Activated T-cell treated with anti-CD3 and anti-CD28 coated beads, Interleukin-2, amount 50 U/mL, for 4 hours (primary cell): Measurements from ENCODE around the gene CAMK1G. TPM values are rescaled to one million over a fixed set of nuclear protein-coding genes. Genes with fewer than 3 reads are reported as not detected.

Experiments
- ATAC-seq, 2 donors: fragments of 200-7000 bp; cut with Tn5 transposase; one replicate each; pipeline ENCODE4 v1.10.0; 2021
- DNase-seq: peaks from one replicate; pipeline ENCODE4 v3.0.0-alpha.2; 2020
- H3K27me3 Mint-ChIP-seq: one replicate; pipeline ENCODE4 v1.8.0; 2021; ENCODE audit warnings: low read depth, mixed read lengths
- H3K36me3 Mint-ChIP-seq: one replicate; pipeline ENCODE4 v1.8.0; 2022; ENCODE audit warnings: mixed read lengths; ENCODE audit not compliant: insufficient read depth
- H3K4me1 Mint-ChIP-seq: one replicate; pipeline ENCODE4 v1.8.0; 2021; ENCODE audit warnings: low read depth, mixed read lengths
- H3K4me3 Mint-ChIP-seq: one replicate; pipeline ENCODE4 v1.8.0; 2021; ENCODE audit warnings: mild to moderate bottlenecking, moderate library complexity, mixed read lengths
- H3K9me3 Mint-ChIP-seq: one replicate; pipeline ENCODE4 v1.8.0; 2021; ENCODE audit warnings: mixed read lengths
- total RNA-seq, 3 donors: library from RNA; stranded (reverse); gene quantifications; one replicate each; pipeline ENCODE4 v1.2.1, GENCODE V29; 2021

The CAMK1G gene
- total RNA-seq, 3 donors from 2014 or later = 0.08 to 0.15 (median 0.14) TPM

DNA sequence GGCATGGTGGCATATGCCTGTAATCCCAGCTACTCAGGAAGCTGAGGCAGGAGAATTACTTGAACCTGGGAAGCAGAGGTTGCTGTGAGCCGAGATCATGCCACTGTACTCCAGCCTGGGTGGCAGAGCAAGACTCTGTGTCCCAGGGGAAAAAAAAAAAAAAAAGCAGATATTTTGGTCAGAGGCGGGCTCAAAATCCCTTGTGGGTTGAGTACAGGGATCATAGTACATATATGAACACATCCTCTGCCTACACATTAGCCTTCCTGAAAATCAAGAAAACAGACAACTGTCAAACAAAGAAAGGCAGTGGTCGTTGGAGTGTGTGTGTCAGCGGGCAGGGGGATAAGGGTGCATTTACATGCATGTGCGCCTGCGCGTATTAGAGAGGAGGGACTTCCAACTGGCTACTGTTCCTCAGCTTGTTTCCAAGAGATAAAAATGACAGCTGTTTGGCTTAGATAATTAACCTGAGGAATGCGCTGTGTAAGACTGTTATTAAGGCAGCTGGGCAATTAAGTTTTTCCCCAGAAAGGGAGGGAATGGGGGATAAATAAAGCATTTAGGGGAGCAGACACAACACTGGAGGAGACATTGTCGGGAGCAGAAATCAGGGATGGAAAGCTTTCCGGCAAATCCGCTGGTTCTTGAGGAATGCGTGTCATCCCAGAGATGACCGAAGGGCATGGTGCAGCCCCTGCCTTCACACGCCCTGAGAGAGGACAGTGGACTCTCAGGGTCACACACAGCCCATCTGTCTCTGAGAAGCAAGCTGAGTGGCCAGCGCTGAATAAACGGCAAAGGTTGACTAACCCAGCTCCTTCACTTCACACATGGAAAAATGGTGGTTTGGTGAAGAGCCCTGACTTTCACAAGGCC, 62.3 kb downstream of the CAMK1G start:
- Mint-ChIP-seq H3K4me3 (no peak overlapping the region), H3K27me3 (no peaks in the 10 kb centered on the region), H3K9me3 (no peaks in the 10 kb centered on the region), H3K36me3 (no peaks in the 10 kb centered on the region), H3K4me1 (peaks cover 11% of the 10 kb centered on the region)
- DNase-seq (no peak), ATAC-seq (no peak)

- H3K27me3 Mint-ChIP-seq = no peaks in the 10 kb centered on the region
- no peak overlapping the region for H3K4me3 Mint-ChIP-seq
- H3K36me3 Mint-ChIP-seq = no peaks in the 10 kb centered on the region
- no peaks in the 10 kb centered on the region for H3K9me3 Mint-ChIP-seq
- DNase-seq (no peak), ATAC-seq (no peak)
- peaks cover 18% of the 10 kb centered on the region for H3K4me1 Mint-ChIP-seq
These were observed 63.0 kb downstream of the CAMK1G start for GRCh38 chr1:209646558-209646957.

DNA sequence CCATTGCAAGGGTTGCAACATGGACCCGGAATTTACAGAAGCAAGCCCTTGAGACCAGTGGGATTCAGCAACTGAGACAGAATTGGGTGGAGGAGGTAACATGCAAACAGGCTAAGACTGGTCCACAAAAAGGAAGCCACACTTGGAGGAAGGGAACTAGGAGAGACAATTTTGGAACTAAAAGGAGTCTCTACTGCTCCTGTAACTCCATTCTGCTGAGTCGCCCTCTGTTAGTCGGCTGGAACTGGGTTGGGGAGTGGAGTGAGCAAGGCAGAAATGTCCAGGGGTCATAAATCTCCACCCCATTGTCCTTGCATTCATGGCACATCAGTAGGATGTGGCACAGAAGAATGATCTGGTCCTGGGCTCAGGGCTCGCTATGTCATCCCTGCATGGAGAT, 63.6 kb downstream of the CAMK1G start:
- no peak for ATAC-seq
- Mint-ChIP-seq H3K9me3 (no peaks in the 10 kb centered on the region), H3K36me3 (no peaks in the 10 kb centered on the region), H3K4me1 (peaks cover 21% of the 10 kb centered on the region), H3K27me3 (no peaks in the 10 kb centered on the region), H3K4me3 (no peak overlapping the region)
- no peak for DNase-seq

DNA sequence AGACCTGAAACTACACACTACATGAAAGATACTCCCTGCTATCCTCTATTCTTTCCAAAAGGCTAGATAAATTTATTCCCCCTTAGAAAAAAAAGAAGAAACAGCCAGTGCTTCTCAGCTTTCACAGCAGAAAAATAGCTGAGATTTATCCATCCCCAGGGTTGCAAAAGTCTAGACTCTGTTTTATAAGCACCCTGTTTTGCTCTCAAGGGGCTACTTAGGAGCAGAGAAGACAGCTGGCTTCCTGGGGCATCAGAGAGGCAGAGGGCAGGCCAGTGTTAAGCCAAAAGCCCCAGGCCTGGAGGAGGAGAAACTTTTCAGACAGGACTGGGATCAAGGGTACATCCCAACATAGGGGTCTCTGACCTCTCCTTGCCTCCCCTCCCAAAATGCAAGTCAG, 64.8 kb downstream of the CAMK1G start:
- Mint-ChIP-seq H3K27me3 (no peaks in the 10 kb centered on the region), H3K36me3 (no peaks in the 10 kb centered on the region), H3K4me1 (peaks cover 24% of the 10 kb centered on the region), H3K4me3 (no peak overlapping the region), H3K9me3 (no peaks in the 10 kb centered on the region)
- DNase-seq = no peak
- ATAC-seq = no peak

GRCh38 chr1:209648931-209649776, 65.6 kb downstream of the CAMK1G start:
- Mint-ChIP-seq H3K4me1 (peaks cover 24% of the 10 kb centered on the region), H3K9me3 (no peaks in the 10 kb centered on the region), H3K4me3 (no peak overlapping the region), H3K36me3 (no peaks in the 10 kb centered on the region), H3K27me3 (no peaks in the 10 kb centered on the region)
- no peak for DNase-seq
- peak in 1 of 2 donors; percentile 33 for ATAC-seq

GRCh38 chr1:209650454-209650853, 66.9 kb downstream of the CAMK1G start:
- Mint-ChIP-seq H3K4me1 (peaks cover 24% of the 10 kb centered on the region), H3K36me3 (no peaks in the 10 kb centered on the region), H3K9me3 (no peaks in the 10 kb centered on the region), H3K27me3 (no peaks in the 10 kb centered on the region), H3K4me3 (no peak overlapping the region)
- no peak for DNase-seq
- no peak for ATAC-seq

DNA sequence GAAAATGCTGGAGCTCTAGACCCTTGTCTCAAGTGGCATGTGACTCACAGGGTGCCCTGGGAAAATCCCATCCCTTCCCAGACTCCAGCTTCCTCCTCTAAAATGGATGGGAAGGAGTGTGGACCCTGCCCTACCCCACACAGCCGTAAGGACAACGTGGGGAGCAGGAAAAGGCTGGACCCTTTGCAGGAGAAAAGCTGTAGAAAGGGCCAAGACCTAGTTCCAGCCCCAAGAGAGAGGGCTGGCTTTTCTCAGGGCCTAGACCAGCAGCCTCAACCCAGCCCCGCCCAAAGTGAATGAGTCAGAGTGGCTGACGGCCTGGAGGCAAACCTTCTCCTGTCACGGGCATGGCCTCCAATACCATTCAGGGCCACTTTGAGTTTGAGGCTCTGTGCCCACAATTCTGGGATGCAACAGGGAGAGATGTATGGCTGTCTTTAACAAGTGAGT, 67.6 kb downstream of the CAMK1G start:
- Mint-ChIP-seq H3K4me3 (no peak overlapping the region), H3K36me3 (no peaks in the 10 kb centered on the region), H3K4me1 (peaks cover 24% of the 10 kb centered on the region), H3K27me3 (no peaks in the 10 kb centered on the region), H3K9me3 (no peaks in the 10 kb centered on the region)
- ATAC-seq (peak; percentile 79 to 90), DNase-seq (peak; percentile 37)

DNA sequence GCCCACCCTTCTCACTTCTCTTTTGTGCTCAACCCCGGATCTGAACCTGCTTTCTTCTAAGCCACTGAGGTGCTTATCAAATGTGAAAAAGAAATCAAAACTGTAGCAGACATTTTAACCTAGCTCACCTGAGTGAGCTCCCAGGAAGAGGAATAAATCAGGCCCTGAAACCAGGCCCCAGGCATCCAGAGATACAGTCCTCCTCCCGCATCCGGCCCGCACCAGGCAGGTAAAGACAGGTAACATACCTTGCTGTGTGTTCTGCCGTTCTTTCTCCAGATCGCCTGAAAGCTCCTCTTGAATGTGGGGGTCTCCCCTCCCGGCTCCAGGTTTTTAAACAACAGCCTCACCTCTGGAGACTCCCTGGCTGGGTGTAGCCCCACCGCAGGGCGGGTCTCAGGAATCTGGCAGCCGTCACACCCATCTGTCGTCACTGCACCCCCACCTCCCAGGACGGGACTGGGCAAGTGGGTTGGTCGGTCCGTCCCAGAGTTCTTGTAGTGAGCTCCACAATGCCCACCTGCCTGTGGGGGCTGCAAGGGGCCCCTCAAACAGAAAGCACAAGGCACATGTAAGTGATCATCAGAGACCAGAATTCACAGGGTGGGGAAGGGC, 68.7 kb downstream of the CAMK1G start, which contains the start of gene LAMB3:
Gene LAMB3 (minus strand): TSS at position 305 of the 615 bp plus-strand sequence. CDS start 1,481 bp downstream, outside the sequence.
- ATAC-seq (no peak), DNase-seq (no peak)
- Mint-ChIP-seq H3K4me1 (peaks cover 24% of the 10 kb centered on the region), H3K27me3 (no peaks in the 10 kb centered on the region), H3K9me3 (no peaks in the 10 kb centered on the region), H3K36me3 (no peaks in the 10 kb centered on the region), H3K4me3 (no peak within 1 kb of the TSS)

GRCh38 chr1:209652873-209653401, 69.4 kb downstream of the CAMK1G start:
- Mint-ChIP-seq H3K36me3 (no peaks in the 10 kb centered on the region), H3K4me1 (peaks cover 24% of the 10 kb centered on the region), H3K4me3 (no peak overlapping the region), H3K27me3 (no peaks in the 10 kb centered on the region), H3K9me3 (no peaks in the 10 kb centered on the region)
- DNase-seq (peak; percentile 43), ATAC-seq (peak; percentile 39 to 47)

- Mint-ChIP-seq H3K4me3 (no peak overlapping the region), H3K9me3 (no peaks in the 10 kb centered on the region), H3K36me3 (no peaks in the 10 kb centered on the region), H3K4me1 (peaks cover 24% of the 10 kb centered on the region), H3K27me3 (no peaks in the 10 kb centered on the region)
- ATAC-seq (no peak), DNase-seq (no peak)
These were observed 70.4 kb downstream of the CAMK1G start for GRCh38 chr1:209653915-209654351.

GRCh38 chr1:209655411-209656231, 72.1 kb downstream of the CAMK1G start:
- no peaks in the 10 kb centered on the region for H3K9me3 Mint-ChIP-seq
- H3K27me3 Mint-ChIP-seq = no peaks in the 10 kb centered on the region
- ATAC-seq (no peak), DNase-seq (no peak)
- H3K36me3 Mint-ChIP-seq = no peaks in the 10 kb centered on the region
- H3K4me3 Mint-ChIP-seq = no peak overlapping the region
- H3K4me1 Mint-ChIP-seq = peaks cover 24% of the 10 kb centered on the region

DNA sequence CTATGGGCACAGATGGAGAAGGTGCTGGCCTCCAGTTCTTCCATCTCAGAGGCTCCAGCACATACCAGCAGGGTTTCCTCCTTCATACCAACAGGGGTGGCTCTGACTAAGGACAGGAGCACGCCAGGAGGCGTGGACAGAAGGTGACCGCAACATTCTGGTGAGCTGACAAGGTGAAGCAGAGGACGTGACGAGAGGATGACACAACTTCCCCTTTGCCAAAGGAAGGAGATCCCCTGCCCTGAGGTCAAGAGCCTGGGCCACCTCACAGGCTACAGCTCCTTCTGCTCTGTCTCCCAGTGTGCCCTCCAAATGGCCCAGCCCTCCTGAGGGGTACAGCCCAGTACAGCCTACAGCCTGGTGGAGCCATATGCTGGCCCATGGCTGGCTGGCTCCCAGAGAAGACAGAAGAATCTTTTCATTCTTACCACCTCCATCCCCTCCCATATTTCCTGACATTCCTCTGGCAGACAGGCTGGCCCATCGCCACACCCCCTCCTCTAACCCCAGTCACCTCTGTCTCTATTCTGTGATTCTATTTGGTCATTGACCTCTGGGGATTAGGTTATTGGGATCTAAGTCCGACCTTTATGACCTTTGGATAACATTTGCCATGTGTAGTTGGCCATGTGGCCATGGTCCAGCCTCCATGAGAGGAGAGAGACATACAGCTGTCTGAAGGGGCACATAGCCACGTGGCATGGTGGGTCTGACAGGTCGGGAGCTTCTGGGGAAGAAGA, 73.8 kb downstream of the CAMK1G start:
- Mint-ChIP-seq H3K27me3 (no peaks in the 10 kb centered on the region), H3K4me1 (peaks cover 13% of the 10 kb centered on the region), H3K36me3 (no peaks in the 10 kb centered on the region), H3K9me3 (no peaks in the 10 kb centered on the region), H3K4me3 (no peak overlapping the region)
- ATAC-seq (peak in 1 of 2 donors; percentile 30), DNase-seq (no peak)

GRCh38 chr1:209657918-209658317, 74.4 kb downstream of the CAMK1G start:
- ATAC-seq = no peak
- Mint-ChIP-seq H3K9me3 (no peaks in the 10 kb centered on the region), H3K4me3 (no peak overlapping the region), H3K36me3 (no peaks in the 10 kb centered on the region), H3K4me1 (peaks cover 9% of the 10 kb centered on the region), H3K27me3 (no peaks in the 10 kb centered on the region)
- no peak for DNase-seq
